H1 (cell line): ENCODE measurements around the gene ADGRB3. TPM values are rescaled to one million over a fixed set of nuclear protein-coding genes. Genes with fewer than 3 reads are reported as not detected.
A peak's percentile ranks its signal among the peaks of the same experiment; 100 is the strongest.

ENCODE experiments used
- CTCF ChIA-PET: fragments of 300-600 bp; sonication (Branson Sonifier 250); formaldehyde crosslinking; loops from one replicate; lab custom pipeline; 2021; ENCODE audit not compliant: partially characterized antibody; lab: Charles Lee
- POLR2A ChIA-PET: fragments of 300-600 bp; sonication (Branson Sonifier 250); formaldehyde crosslinking; loops from one replicate; lab custom pipeline; 2021; ENCODE audit warnings: inconsistent platforms; ENCODE audit not compliant: partially characterized antibody; lab: Charles Lee
- DNase-seq, 2 experiments: peaks; one replicate each; pipeline versions ENCODE4 v3.0.0 to v3.0.0-alpha.2; 2010 to 2022; ENCODE audit warnings: low spot score in 2 of 2, low read depth in 1 of 2, mixed read lengths in 1 of 2
- FAIRE-seq: peaks from 2 replicates; lab custom pipeline; 2011; peaks lifted over from hg19 to GRCh38; lab: Jason Lieb, UNC
- H2AFZ ChIP-seq: 2 replicates; pipeline ENCODE4 v1.8.1; 2012; ENCODE audit warnings: low read length, inconsistent platforms
- H2AK5ac ChIP-seq: 2 replicates; pipeline ENCODE4 v1.6.1; 2013; ENCODE audit warnings: low read depth, low read length
- H2BK120ac ChIP-seq: replicated peaks from 2 replicates; pipeline ENCODE3; 2013; ENCODE audit warnings: low read depth, low read length, inconsistent platforms
- H2BK12ac ChIP-seq: 2 replicates; pipeline ENCODE4 v1.6.1; 2013; ENCODE audit warnings: low read depth, low read length
- H2BK15ac ChIP-seq: 2 replicates; pipeline ENCODE4 v1.6.1; 2013; ENCODE audit warnings: low read length
- H2BK20ac ChIP-seq: 2 replicates; pipeline ENCODE4 v1.6.1; 2013; ENCODE audit warnings: low read length
- H2BK5ac ChIP-seq: 2 replicates; pipeline ENCODE4 v1.6.1; 2013; ENCODE audit warnings: low read depth, low read length
- H3K14ac ChIP-seq: 2 replicates; pipeline ENCODE4 v1.6.1; 2013; ENCODE audit warnings: inconsistent platforms; ENCODE audit not compliant: insufficient read length
- H3K18ac ChIP-seq: 2 replicates; pipeline ENCODE4 v1.6.1; 2013; ENCODE audit warnings: low read length; ENCODE audit errors: extremely low read depth
- H3K23ac ChIP-seq: 2 replicates; pipeline ENCODE4 v1.6.1; 2013; ENCODE audit warnings: inconsistent platforms; ENCODE audit not compliant: insufficient read length
- H3K23me2 ChIP-seq: 2 replicates; pipeline ENCODE4 v1.6.1; 2013; ENCODE audit warnings: low read depth, low read length
- H3K27ac ChIP-seq: 2 replicates; pipeline ENCODE4 v1.6.1; 2011; ENCODE audit warnings: low read depth, low read length, inconsistent platforms
- H3K27me3 ChIP-seq, 4 experiments: replicated peaks in 1 of 4; 1 replicate in 1 of 4; 2 replicates in 3 of 4; pipeline versions ENCODE4 v1.6.1 to v1.8.1; 2011 to 2013; ENCODE audit warnings: low read length in 3 of 4, mild to moderate bottlenecking in 3 of 4, inconsistent platforms in 2 of 4, mixed read lengths in 2 of 4, moderate library complexity in 1 of 4; ENCODE audit not compliant: control insufficient read depth in 3 of 4, insufficient read depth in 3 of 4; ENCODE audit errors: extremely low read depth in 1 of 4
- H3K36me3 ChIP-seq, 4 experiments: 2 replicates each; pipeline versions ENCODE4 v1.6.1 to v1.8.1; 2011 to 2013; ENCODE audit warnings: mild to moderate bottlenecking in 4 of 4, low read length in 3 of 4, moderate library complexity in 2 of 4, control low read depth in 1 of 4, inconsistent platforms in 1 of 4; ENCODE audit not compliant: insufficient read depth in 4 of 4, control insufficient read depth in 2 of 4
- H3K4ac ChIP-seq: replicated peaks from 2 replicates; pipeline ENCODE3; 2013; ENCODE audit warnings: low read length, low read depth, mixed read lengths, inconsistent platforms; ENCODE audit not compliant: insufficient read length
- H3K4me1 ChIP-seq, 4 experiments: replicated peaks in 1 of 4; 1 replicate in 1 of 4; 2 replicates in 3 of 4; pipeline versions ENCODE4 v1.6.1 to v1.8.1; 2011 to 2013; ENCODE audit warnings: low read length in 3 of 4, inconsistent platforms in 2 of 4, mixed read lengths in 1 of 4; ENCODE audit not compliant: insufficient read depth in 4 of 4, control insufficient read depth in 3 of 4
- H3K4me2 ChIP-seq, 2 experiments: 2 replicates each; pipeline versions ENCODE4 v1.6.1 to v1.8.1; 2011 to 2013; ENCODE audit warnings: low read depth in 2 of 2, low read length in 2 of 2, control low read depth in 1 of 2, inconsistent platforms in 1 of 2, mild to moderate bottlenecking in 1 of 2; ENCODE audit not compliant: insufficient read depth in 1 of 2
- H3K4me3 ChIP-seq, 4 experiments: fragments of 200-600, 300-600 bp in 1 of 4; sonication (generic), shearing (Covaris generic), sonication (Bioruptor Twin) in 1 of 4; 2 replicates each; pipeline versions ENCODE4 v1.5.1 to v1.8.1; 2011 to 2016; ENCODE audit warnings: low read length in 4 of 4, low read depth in 3 of 4, control low read depth in 2 of 4, inconsistent platforms in 2 of 4, mild to moderate bottlenecking in 2 of 4, mixed read lengths in 1 of 4, moderate library complexity in 1 of 4; ENCODE audit not compliant: insufficient read depth in 2 of 4; ENCODE audit errors: extremely low read depth in 1 of 4
- H3K56ac ChIP-seq: replicated peaks from 2 replicates; pipeline ENCODE3; 2013; ENCODE audit warnings: low read depth, mild to moderate bottlenecking, mixed read lengths, low read length, inconsistent platforms; ENCODE audit not compliant: insufficient read length
- H3K79me1 ChIP-seq: 2 replicates; pipeline ENCODE4 v1.6.1; 2013; ENCODE audit warnings: low read depth, low read length, control low read depth
- H3K79me2 ChIP-seq, 2 experiments: 2 replicates each; pipeline versions ENCODE4 v1.6.1 to v1.8.1; 2012 to 2013; ENCODE audit warnings: low read length in 2 of 2, mild to moderate bottlenecking in 2 of 2, inconsistent platforms in 1 of 2; ENCODE audit not compliant: insufficient read depth in 2 of 2, control insufficient read depth in 1 of 2
- H3K9ac ChIP-seq, 4 experiments: replicated peaks in 1 of 4; 1 replicate in 1 of 4; 2 replicates in 3 of 4; pipeline versions ENCODE4 v1.6.1 to v1.8.1; 2011 to 2013; ENCODE audit warnings: low read depth in 3 of 4, low read length in 3 of 4, control low read depth in 2 of 4, mild to moderate bottlenecking in 2 of 4, moderate library complexity in 2 of 4, inconsistent platforms in 1 of 4; ENCODE audit errors: extremely low read depth in 1 of 4
- H3K9me3 ChIP-seq, 2 experiments: 2 replicates each; pipeline versions ENCODE4 v1.6.1 to v1.8.1; 2012 to 2013; ENCODE audit warnings: mild to moderate bottlenecking in 2 of 2, moderate library complexity in 2 of 2, control low read depth in 1 of 2, inconsistent platforms in 1 of 2, low read depth in 1 of 2, low read length in 1 of 2, mixed read lengths in 1 of 2; ENCODE audit not compliant: insufficient read depth in 2 of 2
- H4K20me1 ChIP-seq, 2 experiments: replicated peaks in 1 of 2; 2 replicates each; pipeline versions ENCODE3 to v1.8.1; 2011 to 2013; ENCODE audit warnings: inconsistent platforms in 2 of 2, low read length in 2 of 2, mild to moderate bottlenecking in 1 of 2; ENCODE audit not compliant: insufficient read depth in 2 of 2, control insufficient read depth in 1 of 2
- H4K5ac ChIP-seq: 2 replicates; pipeline ENCODE4 v1.6.1; 2013; ENCODE audit warnings: low read length, low read depth, mixed read lengths, inconsistent platforms; ENCODE audit not compliant: insufficient read length
- H4K8ac ChIP-seq: 2 replicates; pipeline ENCODE4 v1.8.0; 2013; ENCODE audit warnings: mild to moderate bottlenecking, moderate library complexity, low read length, inconsistent platforms; ENCODE audit not compliant: insufficient read depth; ENCODE audit errors: extremely low read depth
- H4K91ac ChIP-seq: replicated peaks from 2 replicates; pipeline ENCODE3; 2013; ENCODE audit warnings: low read length, mixed read lengths, inconsistent platforms; ENCODE audit not compliant: insufficient read length
- SRF ChIP-seq: IDR thresholded peaks from 2 replicates; pipeline ENCODE4 v1.6.1; 2011; ENCODE audit warnings: mild to moderate bottlenecking, low read depth, low read length, moderate library complexity
- TEAD4 ChIP-seq: IDR thresholded peaks from 2 replicates; pipeline ENCODE4 v1.6.1; 2012; ENCODE audit warnings: low read depth, low read length, inconsistent platforms, mixed read lengths
- WGBS, 2 experiments: shearing (Covaris generic) in 1 of 2; methylation state at CpG; one replicate each; pipeline versions ENCODE4 v1.1.6 to v1.1.7; 2013 to 2015; ENCODE audit warnings: low lambda C conversion rate in 2 of 2, mixed read lengths in 2 of 2, inconsistent platforms in 1 of 2, low coverage in 1 of 2, missing lambda C conversion rate in 1 of 2; ENCODE audit not compliant: insufficient replicate concordance in 2 of 2, insufficient coverage in 1 of 2, insufficient read length in 1 of 2; ENCODE audit errors: extremely low coverage in 1 of 2, missing lambda C conversion rate in 1 of 2; 5-methylcytosine and 5-hydroxymethylcytosine counted together
- polyA plus RNA-seq, 7 experiments: library from polyadenylated mRNA; depleted of rRNA in 3 of 7; stranded (reverse) in 5 of 7; unstranded in 2 of 7; fragments of >200 nt in 5 of 7; fragments of 200-250 nt in 2 of 7; gene quantifications; 1 replicate in 5 of 7; 2 replicates in 1 of 7; 4 replicates in 1 of 7; pipeline versions ENCODE4 v1.2.1 to v1.2.3, GENCODE V29; 2011 to 2013; ENCODE audit warnings: missing spikeins in 2 of 7, mixed read lengths in 2 of 7
- total RNA-seq: library from RNA; stranded (reverse); fragmentation: NEBNext Ultra II Directional; extraction: Animal tissue kit (Norgen Biotek cat#: 25700); gene quantifications from 2 replicates; pipeline ENCODE4 v1.2.1, GENCODE V29; 2021

Gene ADGRB3
- total and polyA plus RNA-seq, 2 of the 8 experiments (the other 6 are each of a cell fraction or from before 2014, with no cell fraction given) = 0.35 to 1.2 TPM

DNA sequence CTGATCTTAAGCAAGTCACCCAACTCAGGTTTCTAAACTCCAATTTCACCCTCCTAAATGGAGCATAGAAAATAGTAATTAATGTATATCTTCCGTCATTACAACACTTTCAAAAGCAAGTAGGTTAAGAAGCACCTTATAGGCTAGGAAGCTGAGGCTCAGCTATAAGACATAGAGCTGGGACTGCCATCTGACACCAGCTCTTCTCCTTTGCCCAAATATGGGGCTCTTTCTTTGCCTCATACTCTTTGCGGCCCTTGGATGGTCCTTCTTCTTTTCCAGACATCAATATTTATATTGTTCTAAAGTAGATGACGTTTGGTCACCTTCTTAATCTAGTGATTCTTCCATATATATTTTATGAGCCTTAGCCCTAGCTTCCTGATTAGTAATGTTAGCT lies 748.5 kb downstream of the ADGRB3 start:
- no peak for FAIRE-seq
- no peak overlapping the region for H4K8ac ChIP-seq
- no peaks in the 10 kb centered on the region for H3K9me3 ChIP-seq
- H3K27ac ChIP-seq = no peak overlapping the region
- ChIA-PET CTCF (interaction anchor here (0.6 to 1.4 kb wide), 3 partner anchors 17 to 163 kb away, joined by 3 to 4 read pairs (median 3); no protein-coding TSS in a partner anchor), POLR2A (no interaction called here)
- H3K56ac ChIP-seq = no peak overlapping the region
- no peak overlapping the region for H4K5ac ChIP-seq
- no peaks in the 10 kb centered on the region for H3K27me3 ChIP-seq
- no peaks in the 10 kb centered on the region for H3K4me1 ChIP-seq
- WGBS, 2 experiments = 81% methylated on average over 3 of the region's 3 CpGs; no CpG with 5 or more reads in 1 of the 2 experiments
- TF ChIP-seq TEAD4 (no peak), SRF (peak; percentile 85)
- H3K36me3 ChIP-seq = no peaks in the 10 kb centered on the region
- no peak overlapping the region for H2BK20ac ChIP-seq
- no peak overlapping the region for H2AK5ac ChIP-seq
- no peak overlapping the region for H3K9ac ChIP-seq
- H4K20me1 ChIP-seq = no peaks in the 10 kb centered on the region
- H3K14ac ChIP-seq = no peak overlapping the region
- no peak overlapping the region for H2BK120ac ChIP-seq
- no peak for DNase-seq
- H3K4me3 ChIP-seq = no peak overlapping the region
- no peak overlapping the region for H2BK5ac ChIP-seq
- no peak overlapping the region for H3K23ac ChIP-seq
- no peak overlapping the region for H4K91ac ChIP-seq
- H3K79me2 ChIP-seq = no peaks in the 10 kb centered on the region
- H3K4me2 ChIP-seq = no peak overlapping the region
- no peak overlapping the region for H3K18ac ChIP-seq
- no peak overlapping the region for H2BK15ac ChIP-seq
- H3K79me1 ChIP-seq = no peaks in the 10 kb centered on the region
- H3K23me2 ChIP-seq = no peaks in the 10 kb centered on the region
- no peak overlapping the region for H3K4ac ChIP-seq
- H2AFZ ChIP-seq = no peak overlapping the region
- no peak overlapping the region for H2BK12ac ChIP-seq
